Activated CD4-positive, alpha-beta memory T cell treated with anti-CD3 and anti-CD28 coated beads, Interleukin-2, amount 10 ng/mL, durations not matched to agents 7 days and 5 days (primary cell): ENCODE results near the gene RGS6. TPM values are rescaled to one million over a fixed set of nuclear protein-coding genes. Genes with fewer than 3 reads are reported as not detected.
A peak's percentile ranks its signal among the peaks of the same experiment; 100 is the strongest.

ENCODE experiments used
- CTCF ChIA-PET: fragments of 350-600 bp; sonication (Branson Sonifier 250); formaldehyde crosslinking; loops from one replicate; lab custom pipeline; 2021; ENCODE audit warnings: antibody characterized with exemption, inconsistent platforms; lab: Charles Lee
- POLR2A ChIA-PET: fragments of 350-600 bp; sonication (Branson Sonifier 250); formaldehyde crosslinking; loops from one replicate; lab custom pipeline; 2021; ENCODE audit warnings: antibody characterized with exemption; lab: Charles Lee
- DNase-seq: peaks from one replicate; pipeline ENCODE4 v3.0.0-alpha.2; 2020
- H3K27ac Mint-ChIP-seq: one replicate; pipeline ENCODE4 v1.8.0; 2021; ENCODE audit warnings: mild to moderate bottlenecking, mixed read lengths
- H3K27me3 Mint-ChIP-seq: one replicate; pipeline ENCODE4 v1.8.0; 2021; ENCODE audit warnings: mixed read lengths
- H3K36me3 Mint-ChIP-seq: one replicate; pipeline ENCODE4 v1.8.0; 2021; ENCODE audit warnings: low read depth, mixed read lengths
- H3K4me1 Mint-ChIP-seq: one replicate; pipeline ENCODE4 v1.8.0; 2021; ENCODE audit warnings: mixed read lengths
- H3K4me3 Mint-ChIP-seq: one replicate; pipeline ENCODE4 v1.8.0; 2021; ENCODE audit warnings: mild to moderate bottlenecking, mixed read lengths
- H3K9me3 Mint-ChIP-seq: one replicate; pipeline ENCODE4 v1.8.0; 2021; ENCODE audit warnings: mixed read lengths
- total RNA-seq, 2 experiments: library from RNA; stranded (reverse); gene quantifications; one replicate each; pipeline ENCODE4 v1.2.3, GENCODE V29; 2021

The RGS6 gene
- total RNA-seq, 2 experiments from 2014 or later: 2.0 to 3.1 TPM

- H3K36me3 Mint-ChIP-seq: no peaks in the 10 kb centered on the region
- H3K4me3 Mint-ChIP-seq: no peak overlapping the region
- no peak for DNase-seq
- no peak overlapping the region for H3K27ac Mint-ChIP-seq
- ChIA-PET CTCF (no interaction called here), POLR2A (no interaction called here)
- peaks cover 5% of the 10 kb centered on the region for H3K9me3 Mint-ChIP-seq
- no peaks in the 10 kb centered on the region for H3K4me1 Mint-ChIP-seq
- H3K27me3 Mint-ChIP-seq: peaks cover 43% of the 10 kb centered on the region
These were observed 378.9 kb downstream of the RGS6 start for GRCh38 chr14:72311116-72311515.

GRCh38 chr14:72311516-72311915, 379.3 kb downstream of the RGS6 start:
- ChIA-PET POLR2A (no interaction called here), CTCF (no interaction called here)
- no peak for DNase-seq
- Mint-ChIP-seq H3K9me3 (peaks cover 3% of the 10 kb centered on the region), H3K27me3 (peaks cover 40% of the 10 kb centered on the region), H3K4me3 (no peak overlapping the region), H3K27ac (no peak overlapping the region), H3K4me1 (no peaks in the 10 kb centered on the region), H3K36me3 (no peaks in the 10 kb centered on the region)

- peaks cover 10% of the 10 kb centered on the region for H3K4me1 Mint-ChIP-seq
- CTCF ChIA-PET: no interaction called here
- no peak for DNase-seq
- H3K4me3 Mint-ChIP-seq: no peak overlapping the region
- H3K9me3 Mint-ChIP-seq: peaks cover 7% of the 10 kb centered on the region
- H3K36me3 Mint-ChIP-seq: peaks cover 6% of the 10 kb centered on the region
- H3K27ac Mint-ChIP-seq: no peak overlapping the region
- H3K27me3 Mint-ChIP-seq: peaks cover 29% of the 10 kb centered on the region
- POLR2A ChIA-PET: no interaction called here
These were observed 382.7 kb downstream of the RGS6 start for GRCh38 chr14:72314808-72315435.

DNA sequence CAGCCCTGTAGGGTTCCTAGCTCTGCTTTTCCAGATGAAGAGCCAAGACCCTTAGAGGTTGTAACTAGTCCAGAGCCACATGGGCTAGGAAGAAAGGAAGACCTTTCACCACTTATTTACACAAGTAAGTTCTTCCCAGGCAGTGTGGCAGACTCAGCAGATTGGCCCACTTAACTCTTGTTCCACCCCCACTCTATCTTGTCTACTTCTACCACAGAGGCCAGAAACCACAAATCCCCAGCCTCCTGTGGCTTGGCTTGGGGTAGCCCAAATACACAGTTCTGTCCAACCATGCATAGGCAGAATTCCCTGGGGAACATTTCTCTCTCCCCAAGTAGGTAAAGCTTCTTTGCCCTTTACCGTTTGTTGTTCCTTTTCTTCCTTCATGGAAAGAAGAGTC, 383.5 kb downstream of the RGS6 start:
- Mint-ChIP-seq H3K36me3 (peaks cover 6% of the 10 kb centered on the region), H3K27ac (no peak overlapping the region), H3K4me1 (peaks cover 10% of the 10 kb centered on the region), H3K27me3 (peaks cover 23% of the 10 kb centered on the region), H3K4me3 (no peak overlapping the region), H3K9me3 (peaks cover 7% of the 10 kb centered on the region)
- ChIA-PET CTCF (no interaction called here), POLR2A (no interaction called here)
- DNase-seq: no peak

DNA sequence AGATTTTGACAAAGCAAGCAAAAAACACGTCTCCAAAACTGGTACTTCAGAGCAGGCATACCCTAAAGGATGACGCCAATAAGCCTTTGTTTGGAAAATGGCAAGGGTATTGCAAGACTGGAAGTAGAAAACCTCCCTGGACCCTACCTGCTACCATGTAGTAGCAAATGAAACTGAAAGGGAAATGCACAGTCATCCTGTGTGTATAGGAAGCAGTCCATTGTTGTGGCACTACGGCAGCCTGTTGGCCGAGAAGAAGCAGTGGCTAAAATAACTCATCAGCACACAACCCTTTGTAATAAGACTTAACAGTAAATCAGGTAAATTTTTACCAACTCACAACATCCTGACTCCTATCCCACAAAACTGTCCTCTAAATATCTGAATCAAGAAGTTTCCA, 386.4 kb downstream of the RGS6 start:
- Mint-ChIP-seq H3K27ac (peak overlapping the region; percentile 6), H3K4me1 (peaks cover 10% of the 10 kb centered on the region), H3K36me3 (peaks cover 6% of the 10 kb centered on the region), H3K27me3 (peaks cover 26% of the 10 kb centered on the region), H3K4me3 (no peak overlapping the region), H3K9me3 (peaks cover 7% of the 10 kb centered on the region)
- POLR2A ChIA-PET: no interaction called here
- CTCF ChIA-PET: no interaction called here
- peak; percentile 19 for DNase-seq

GRCh38 chr14:72332046-72332445, 399.8 kb downstream of the RGS6 start:
- POLR2A ChIA-PET: no interaction called here
- CTCF ChIA-PET: no interaction called here
- Mint-ChIP-seq H3K4me1 (no peaks in the 10 kb centered on the region), H3K36me3 (no peaks in the 10 kb centered on the region), H3K27ac (no peak overlapping the region), H3K4me3 (no peak overlapping the region), H3K9me3 (no peaks in the 10 kb centered on the region), H3K27me3 (peaks cover 22% of the 10 kb centered on the region)
- no peak for DNase-seq

DNA sequence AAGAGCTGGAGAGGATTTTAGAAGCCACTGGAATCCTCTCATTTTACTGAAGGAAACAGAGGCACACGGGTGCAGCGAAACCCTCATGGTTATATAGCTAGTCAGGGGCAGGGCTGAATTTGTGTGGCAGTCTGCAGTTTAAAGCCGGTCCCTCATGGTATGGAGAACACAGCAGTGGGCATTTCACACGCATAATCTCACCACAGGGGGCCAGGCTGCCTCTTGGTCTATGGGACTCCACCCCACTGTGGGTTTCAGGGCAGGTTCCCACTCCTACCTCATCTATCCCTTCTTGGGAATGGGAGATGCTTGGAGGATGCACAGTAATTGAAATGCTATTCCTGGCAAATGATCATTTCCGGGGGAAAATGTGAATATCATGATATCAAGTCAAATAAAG, 400.6 kb downstream of the RGS6 start:
- ChIA-PET CTCF (no interaction called here), POLR2A (no interaction called here)
- Mint-ChIP-seq H3K36me3 (no peaks in the 10 kb centered on the region), H3K9me3 (no peaks in the 10 kb centered on the region), H3K4me3 (no peak overlapping the region), H3K27me3 (peaks cover 22% of the 10 kb centered on the region), H3K4me1 (no peaks in the 10 kb centered on the region), H3K27ac (no peak overlapping the region)
- DNase-seq: no peak

DNA sequence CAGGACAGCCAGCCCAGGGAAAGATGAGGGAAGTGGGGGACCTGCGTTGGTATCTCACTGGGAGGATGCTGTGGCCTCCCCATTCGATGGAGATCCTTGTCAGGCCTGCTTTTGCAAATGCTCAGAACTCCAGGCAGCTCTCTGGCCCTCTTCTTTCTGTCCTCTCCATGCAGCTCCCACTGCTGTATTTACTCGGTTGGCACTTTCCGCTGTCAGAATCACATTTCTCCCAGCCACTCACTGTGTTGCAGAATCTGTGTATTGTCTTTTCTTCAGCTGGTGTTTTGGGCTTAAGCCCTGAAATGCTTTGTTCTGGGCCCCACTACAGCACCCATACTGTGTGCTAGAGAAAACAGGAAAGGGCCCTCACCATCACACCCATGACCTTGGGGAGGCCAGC, 401.1 kb downstream of the RGS6 start:
- H3K27me3 Mint-ChIP-seq: peaks cover 19% of the 10 kb centered on the region
- H3K27ac Mint-ChIP-seq: no peak overlapping the region
- H3K9me3 Mint-ChIP-seq: no peaks in the 10 kb centered on the region
- H3K36me3 Mint-ChIP-seq: no peaks in the 10 kb centered on the region
- ChIA-PET CTCF (no interaction called here), POLR2A (no interaction called here)
- H3K4me3 Mint-ChIP-seq: no peak overlapping the region
- no peak for DNase-seq
- H3K4me1 Mint-ChIP-seq: no peaks in the 10 kb centered on the region

DNA sequence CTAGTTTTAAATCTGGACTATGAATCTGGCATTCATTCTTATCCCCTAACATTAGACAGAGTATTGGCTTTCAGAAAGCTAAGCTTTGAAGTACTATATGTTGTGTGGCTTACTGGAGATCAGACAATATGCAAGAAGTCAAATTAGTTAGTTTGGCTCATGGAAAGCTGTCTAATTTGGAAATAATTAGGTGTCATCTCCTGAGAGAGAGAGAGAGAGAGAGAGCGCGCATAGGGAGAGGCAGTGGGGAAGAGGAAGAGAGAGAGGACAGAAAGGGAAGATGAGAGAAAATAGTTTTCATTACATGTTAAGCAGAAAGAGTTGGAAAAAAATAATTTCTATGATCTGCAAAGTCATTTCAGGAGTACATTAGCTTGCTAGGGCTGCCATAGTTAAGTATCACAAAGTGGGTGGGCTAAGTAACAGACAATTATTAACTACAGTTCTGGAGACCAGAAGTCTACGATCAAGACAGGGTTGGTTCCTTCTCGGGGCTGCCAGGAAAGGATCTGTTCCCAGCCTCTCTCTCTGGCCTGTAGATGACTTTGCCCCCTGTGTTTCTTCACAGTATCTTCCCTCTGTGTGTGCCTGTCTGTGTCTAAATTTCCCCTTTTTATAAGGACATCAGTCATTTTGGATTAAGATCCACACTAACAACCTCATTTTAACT, 404.2 kb downstream of the RGS6 start:
- POLR2A ChIA-PET: no interaction called here
- Mint-ChIP-seq H3K4me3 (no peak overlapping the region), H3K36me3 (no peaks in the 10 kb centered on the region), H3K27ac (no peak overlapping the region), H3K4me1 (no peaks in the 10 kb centered on the region), H3K27me3 (peaks cover 25% of the 10 kb centered on the region), H3K9me3 (peaks cover 6% of the 10 kb centered on the region)
- CTCF ChIA-PET: no interaction called here
- DNase-seq: no peak

- DNase-seq: no peak
- Mint-ChIP-seq H3K27ac (no peak overlapping the region), H3K27me3 (peaks cover 9% of the 10 kb centered on the region), H3K36me3 (no peaks in the 10 kb centered on the region), H3K9me3 (peaks cover 9% of the 10 kb centered on the region), H3K4me3 (no peak overlapping the region), H3K4me1 (no peaks in the 10 kb centered on the region)
- ChIA-PET CTCF (no interaction called here), POLR2A (no interaction called here)
These were observed 409.0 kb downstream of the RGS6 start for GRCh38 chr14:72341237-72341636.

DNA sequence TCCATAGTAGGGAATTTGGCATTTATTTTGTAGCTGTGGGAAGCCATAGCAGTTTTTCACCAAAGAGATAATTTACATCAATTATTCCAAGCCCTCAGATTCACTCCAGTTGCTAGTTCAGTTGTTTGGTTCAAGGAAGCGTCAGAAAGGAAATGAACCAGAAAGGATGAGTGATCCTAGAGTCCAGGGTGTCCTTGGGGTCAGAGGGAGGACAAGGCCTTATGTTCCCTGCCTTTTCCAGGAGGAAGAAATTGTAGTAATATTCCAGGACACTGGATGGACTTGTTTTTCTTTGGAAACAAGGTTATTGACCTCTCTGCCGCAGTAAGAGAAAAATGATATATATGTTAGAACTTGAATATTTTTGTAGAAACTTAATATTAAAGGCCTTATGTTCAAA, 409.5 kb downstream of the RGS6 start:
- no peaks in the 10 kb centered on the region for H3K36me3 Mint-ChIP-seq
- CTCF ChIA-PET: no interaction called here
- H3K4me1 Mint-ChIP-seq: no peaks in the 10 kb centered on the region
- POLR2A ChIA-PET: no interaction called here
- H3K9me3 Mint-ChIP-seq: peaks cover 9% of the 10 kb centered on the region
- H3K4me3 Mint-ChIP-seq: no peak overlapping the region
- H3K27me3 Mint-ChIP-seq: peaks cover 8% of the 10 kb centered on the region
- DNase-seq: no peak
- H3K27ac Mint-ChIP-seq: no peak overlapping the region

- H3K4me3 Mint-ChIP-seq: no peak overlapping the region
- no peak overlapping the region for H3K27ac Mint-ChIP-seq
- ChIA-PET POLR2A (no interaction called here), CTCF (no interaction called here)
- no peaks in the 10 kb centered on the region for H3K36me3 Mint-ChIP-seq
- peaks cover 19% of the 10 kb centered on the region for H3K27me3 Mint-ChIP-seq
- H3K9me3 Mint-ChIP-seq: peaks cover 3% of the 10 kb centered on the region
- H3K4me1 Mint-ChIP-seq: no peaks in the 10 kb centered on the region
- no peak for DNase-seq
These were observed 414.9 kb downstream of the RGS6 start for GRCh38 chr14:72347118-72347517.

- H3K4me1 Mint-ChIP-seq: no peaks in the 10 kb centered on the region
- DNase-seq: no peak
- ChIA-PET POLR2A (no interaction called here), CTCF (no interaction called here)
- no peak overlapping the region for H3K4me3 Mint-ChIP-seq
- no peaks in the 10 kb centered on the region for H3K36me3 Mint-ChIP-seq
- no peaks in the 10 kb centered on the region for H3K9me3 Mint-ChIP-seq
- peaks cover 24% of the 10 kb centered on the region for H3K27me3 Mint-ChIP-seq
- H3K27ac Mint-ChIP-seq: no peak overlapping the region
These were observed 418.0 kb downstream of the RGS6 start for GRCh38 chr14:72350215-72350614.

- H3K27ac Mint-ChIP-seq: no peak overlapping the region
- H3K27me3 Mint-ChIP-seq: peaks cover 31% of the 10 kb centered on the region
- H3K4me3 Mint-ChIP-seq: no peak overlapping the region
- no peak for DNase-seq
- CTCF ChIA-PET: no interaction called here
- no peaks in the 10 kb centered on the region for H3K36me3 Mint-ChIP-seq
- POLR2A ChIA-PET: no interaction called here
- H3K9me3 Mint-ChIP-seq: no peaks in the 10 kb centered on the region
- H3K4me1 Mint-ChIP-seq: no peaks in the 10 kb centered on the region
These were observed 419.8 kb downstream of the RGS6 start for GRCh38 chr14:72352012-72352411.
